GM13977 (cell line): ENCODE data around the gene YES1.
"Not testable (repeated sequence)": the region's sequence is repeated elsewhere in the genome, so short reads cannot be mapped to it uniquely, and the experiment has no call there.

Source experiments
- DNase-seq: peaks from one replicate; pipeline ENCODE4 v3.0.0; 2012; ENCODE audit warnings: low spot score
- in situ Hi-C: fragments of 300-500 bp; cut with MboI; formaldehyde crosslinking; loops from one replicate; pipeline ENCODE4 v1.12.0; 2022; ENCODE audit warnings: low sequenced_read_pairs, low pct_unique_long_range_greater_than_20kb, mixed read lengths, inconsistent platforms; ENCODE audit not compliant: unreplicated experiment
- TF ChIP-seq, protein P1 (sequence below): IDR thresholded peaks from 2 replicates; pipeline ENCODE4 v1.5.1; 2012; ENCODE audit warnings: mild to moderate bottlenecking, control low read depth; ENCODE audit not compliant: insufficient read depth; ENCODE audit errors: extremely low read depth, missing control alignments

Gene YES1

GRCh38 chr18:692824-693223, 119.2 kb downstream of the YES1 start:
- no peak for DNase-seq
- TF ChIP-seq, protein P1, sequence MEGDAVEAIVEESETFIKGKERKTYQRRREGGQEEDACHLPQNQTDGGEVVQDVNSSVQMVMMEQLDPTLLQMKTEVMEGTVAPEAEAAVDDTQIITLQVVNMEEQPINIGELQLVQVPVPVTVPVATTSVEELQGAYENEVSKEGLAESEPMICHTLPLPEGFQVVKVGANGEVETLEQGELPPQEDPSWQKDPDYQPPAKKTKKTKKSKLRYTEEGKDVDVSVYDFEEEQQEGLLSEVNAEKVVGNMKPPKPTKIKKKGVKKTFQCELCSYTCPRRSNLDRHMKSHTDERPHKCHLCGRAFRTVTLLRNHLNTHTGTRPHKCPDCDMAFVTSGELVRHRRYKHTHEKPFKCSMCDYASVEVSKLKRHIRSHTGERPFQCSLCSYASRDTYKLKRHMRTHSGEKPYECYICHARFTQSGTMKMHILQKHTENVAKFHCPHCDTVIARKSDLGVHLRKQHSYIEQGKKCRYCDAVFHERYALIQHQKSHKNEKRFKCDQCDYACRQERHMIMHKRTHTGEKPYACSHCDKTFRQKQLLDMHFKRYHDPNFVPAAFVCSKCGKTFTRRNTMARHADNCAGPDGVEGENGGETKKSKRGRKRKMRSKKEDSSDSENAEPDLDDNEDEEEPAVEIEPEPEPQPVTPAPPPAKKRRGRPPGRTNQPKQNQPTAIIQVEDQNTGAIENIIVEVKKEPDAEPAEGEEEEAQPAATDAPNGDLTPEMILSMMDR: no peak
- in situ Hi-C loops: no loop called here

DNA sequence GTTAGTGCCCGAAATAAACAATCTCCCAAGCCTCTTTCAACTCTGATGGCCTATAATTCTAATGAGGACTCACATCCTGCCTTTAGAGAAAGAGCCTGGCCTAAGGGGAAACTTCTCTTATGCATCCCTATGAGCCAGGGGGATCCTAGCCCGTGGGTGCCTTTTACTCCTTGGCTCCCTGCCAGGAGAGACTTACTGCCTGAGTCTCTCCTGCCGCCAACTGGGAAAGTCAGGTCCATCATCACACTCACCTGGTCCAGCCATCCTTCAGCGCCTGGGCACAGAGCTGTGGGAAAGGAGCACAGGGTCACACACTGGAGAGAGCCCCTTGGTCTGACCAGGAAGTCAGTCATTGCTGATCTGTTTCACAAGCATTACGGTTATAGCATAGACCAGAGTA, 123.7 kb downstream of the YES1 start:
- in situ Hi-C loops: no loop called here
- TF ChIP-seq, protein P1: no peak
- no peak for DNase-seq

GRCh38 chr18:686339-687111, 125.5 kb downstream of the YES1 start:
- DNase-seq: no peak
- in situ Hi-C loops: no loop called here
- TF ChIP-seq, protein P1: no peak

DNA sequence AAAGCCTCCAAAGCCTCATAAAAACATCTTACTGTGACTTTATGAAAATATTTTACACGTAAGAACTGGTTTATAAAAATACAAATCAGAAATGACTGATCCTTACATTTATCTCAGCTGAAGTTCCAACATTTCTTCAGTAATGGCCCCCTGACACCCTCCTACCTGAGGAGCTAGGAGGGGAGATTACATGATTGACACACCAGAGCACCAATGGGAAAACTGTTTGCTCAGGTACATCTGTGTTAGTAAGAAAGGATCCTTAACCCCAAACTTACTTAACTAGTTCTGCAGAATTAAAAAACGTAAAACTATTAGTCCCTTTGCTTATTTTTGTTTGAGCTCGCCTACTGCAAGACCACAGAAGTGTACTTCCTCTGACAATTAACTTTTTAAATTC, 126.6 kb downstream of the YES1 start:
- in situ Hi-C loops: no loop called here
- TF ChIP-seq, protein P1: no peak
- DNase-seq: no peak

DNA sequence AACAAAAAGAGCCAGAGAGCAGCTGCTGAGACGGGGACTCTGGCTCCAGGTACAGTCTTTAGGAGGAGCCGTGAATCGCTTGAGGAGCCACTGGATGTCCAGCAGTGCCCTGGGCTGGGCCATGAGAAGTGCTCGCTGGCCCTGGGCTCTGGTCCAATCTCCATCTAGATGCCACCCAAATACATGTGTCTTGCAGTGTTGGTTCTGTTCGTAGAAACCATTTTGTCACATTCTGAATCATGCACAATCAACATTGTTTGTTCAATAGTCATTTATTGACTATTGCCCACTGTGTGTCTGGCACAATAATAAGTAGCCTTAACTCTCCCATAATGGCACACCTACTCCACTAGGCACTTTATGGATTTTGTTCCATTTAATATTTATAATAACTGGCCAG, 128.5 kb downstream of the YES1 start:
- in situ Hi-C loops: no loop called here
- TF ChIP-seq, protein P1: no peak
- no peak for DNase-seq

GRCh38 chr18:682833-683232, 129.2 kb downstream of the YES1 start:
- in situ Hi-C loops: no loop called here
- TF ChIP-seq, protein P1: no peak

GRCh38 chr18:682416-682815, 129.6 kb downstream of the YES1 start:
- in situ Hi-C loops: not testable (repeated sequence)

More at GRCh38 chr18:682833-683232, 129.2 kb downstream of the YES1 start:
- no peak for DNase-seq

More at GRCh38 chr18:682416-682815, 129.6 kb downstream of the YES1 start:
- DNase-seq: not testable (repeated sequence)
